K562 (cell line): Measurements from ENCODE around the gene FCSK.

ENCODE experiments used
- POLR2AphosphoS5 ChIP-seq: IDR thresholded peaks from 2 replicates; pipeline ENCODE4 v1.6.1; 2011; ENCODE audit warnings: mild to moderate bottlenecking, low read depth, low read length, moderate library complexity; ENCODE audit not compliant: control insufficient read depth, insufficient read depth
- RBM34 ChIP-seq: fragments of 200-400 bp; formaldehyde crosslinking; IDR thresholded peaks from 2 replicates; pipeline ENCODE4 v1.6.1; 2018; ENCODE audit warnings: low read length, borderline replicate concordance; ENCODE audit not compliant: insufficient read depth

GRCh38 chr16:70440009-70440692 lies 14.2 kb upstream of the FCSK start:
- no peak for TF ChIP-seq RBM34
- no peak for TF ChIP-seq POLR2AphosphoS5
